ELR (cell line): ENCODE results near the gene HES7.

ENCODE experiments used
- DNase-seq: peaks from one replicate; pipeline ENCODE4 v3.0.0-alpha.2; 2015; ENCODE audit warnings: low read depth

Gene HES7

GRCh38 chr17:8142887-8143580, 19.1 kb upstream of the HES7 start:
- no peak for DNase-seq

GRCh38 chr17:8142158-8142886, 18.4 kb upstream of the HES7 start:
- DNase-seq = no peak

- DNase-seq = no peak
Observed at GRCh38 chr17:8141741-8142140, 17.8 kb upstream of the HES7 start.

GRCh38 chr17:8141045-8141444, 17.1 kb upstream of the HES7 start:
- no peak for DNase-seq

- no peak for DNase-seq
Observed at GRCh38 chr17:8140065-8141029, 16.4 kb upstream of the HES7 start.

- peak; percentile 99 for DNase-seq
Observed at GRCh38 chr17:8138672-8139371, 14.9 kb upstream of the HES7 start.

- no peak for DNase-seq
Observed at GRCh38 chr17:8138374-8138671, 14.4 kb upstream of the HES7 start.

- peak; percentile 20 for DNase-seq
Observed at GRCh38 chr17:8137645-8138373, 13.9 kb upstream of the HES7 start.

GRCh38 chr17:8133941-8134340, 10.0 kb upstream of the HES7 start:
- DNase-seq = peak; percentile 67

- no peak for DNase-seq
Observed at GRCh38 chr17:8133399-8133798, 9.5 kb upstream of the HES7 start.

GRCh38 chr17:8131844-8132441, 8.0 kb upstream of the HES7 start:
- DNase-seq = peak; percentile 84

- no peak for DNase-seq
Observed at GRCh38 chr17:8128125-8128784, 4.3 kb upstream of the HES7 start.

GRCh38 chr17:8126491-8127066, 2.7 kb upstream of the HES7 start:
- peak; percentile 69 for DNase-seq

- peak; percentile 54 for DNase-seq
Observed at GRCh38 chr17:8125947-8126490, 2.1 kb upstream of the HES7 start.

GRCh38 chr17:8125154-8125946, 1.4 kb upstream of the HES7 start:
- peak; percentile 79 for DNase-seq

- DNase-seq = peak; percentile 54
Observed at GRCh38 chr17:8124350-8125153, 646 bp upstream of the HES7 start.

GRCh38 chr17:8122924-8123694, 797 bp downstream of the HES7 start:
- DNase-seq = peak; percentile 56
